GM10847 (cell line): ENCODE measurements around the gene TMEM144.

Experiments
- POLR2A ChIP-seq: IDR thresholded peaks from 2 replicates; pipeline ENCODE4 v1.6.1; 2011; ENCODE audit not compliant: insufficient read length; ENCODE audit errors: extremely low read depth

The TMEM144 gene

DNA sequence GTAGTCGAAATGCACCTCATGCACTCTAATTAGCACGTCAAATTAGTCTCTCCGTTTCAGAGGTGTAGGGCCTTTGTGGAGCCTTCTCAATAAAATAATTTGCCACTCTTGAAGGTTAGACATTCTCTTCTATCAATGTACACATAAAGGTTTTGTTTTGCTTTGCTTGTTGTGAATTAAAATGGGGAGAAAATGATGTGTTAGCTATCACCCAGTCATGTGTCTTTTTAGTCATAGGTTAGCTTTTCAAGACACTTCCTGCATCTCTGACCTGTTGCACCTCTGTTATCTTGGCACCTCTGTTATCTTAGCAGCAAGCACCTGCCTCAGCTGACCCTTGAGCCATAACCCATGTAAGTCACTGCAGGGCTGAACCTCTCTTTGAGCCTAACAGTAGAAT lies 936 bp downstream of the TMEM144 start:
- TF ChIP-seq POLR2A, result no peak

GRCh38 chr4:158213466-158213865 lies 3.2 kb downstream of the TMEM144 start:
- TF ChIP-seq POLR2A, result no peak

DNA sequence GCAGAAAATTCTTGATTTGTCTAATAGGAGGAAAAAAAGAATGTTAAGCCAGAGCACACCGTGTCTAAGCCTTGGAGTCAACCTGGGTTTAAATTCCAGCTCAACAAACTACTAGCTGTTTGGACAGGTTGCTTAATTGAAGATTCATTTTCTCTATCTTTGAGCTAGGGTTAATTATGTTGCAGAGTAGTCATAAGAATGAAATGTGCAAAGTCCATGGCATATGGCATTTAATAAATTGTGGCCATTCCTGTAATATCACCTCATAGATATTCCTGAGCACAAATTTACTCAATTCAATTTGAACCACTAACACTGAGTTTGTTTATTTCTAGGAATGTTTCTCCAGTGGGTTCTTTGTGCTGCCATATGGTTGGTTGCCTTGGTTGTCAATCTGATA lies 4.6 kb downstream of the TMEM144 start:
- no peak for TF ChIP-seq POLR2A

- TF ChIP-seq POLR2A, result no peak
Observed at GRCh38 chr4:158217763-158218162, 7.5 kb downstream of the TMEM144 start.

GRCh38 chr4:158219623-158220022 lies 9.3 kb downstream of the TMEM144 start:
- no peak for TF ChIP-seq POLR2A

GRCh38 chr4:158229768-158230167 lies 19.5 kb downstream of the TMEM144 start:
- TF ChIP-seq POLR2A, result no peak

DNA sequence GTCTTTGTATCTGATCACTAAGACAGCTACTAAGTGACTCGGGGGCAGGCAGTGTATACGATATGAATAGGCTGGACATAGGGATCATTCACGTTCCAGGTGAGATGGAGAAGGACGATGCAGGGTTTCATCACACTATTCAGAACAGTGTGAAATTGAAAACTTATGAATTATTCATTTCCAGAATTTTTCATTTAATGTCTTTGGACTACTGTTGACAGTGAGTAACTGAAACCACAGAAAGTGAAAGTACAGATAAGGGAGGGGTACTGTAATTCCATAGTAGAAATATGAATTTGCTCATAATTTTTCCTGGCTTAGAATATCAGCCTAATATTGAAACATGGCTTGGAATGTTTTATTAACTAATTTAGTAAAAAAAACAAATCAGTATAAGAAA lies 24.4 kb downstream of the TMEM144 start:
- no peak for TF ChIP-seq POLR2A

DNA sequence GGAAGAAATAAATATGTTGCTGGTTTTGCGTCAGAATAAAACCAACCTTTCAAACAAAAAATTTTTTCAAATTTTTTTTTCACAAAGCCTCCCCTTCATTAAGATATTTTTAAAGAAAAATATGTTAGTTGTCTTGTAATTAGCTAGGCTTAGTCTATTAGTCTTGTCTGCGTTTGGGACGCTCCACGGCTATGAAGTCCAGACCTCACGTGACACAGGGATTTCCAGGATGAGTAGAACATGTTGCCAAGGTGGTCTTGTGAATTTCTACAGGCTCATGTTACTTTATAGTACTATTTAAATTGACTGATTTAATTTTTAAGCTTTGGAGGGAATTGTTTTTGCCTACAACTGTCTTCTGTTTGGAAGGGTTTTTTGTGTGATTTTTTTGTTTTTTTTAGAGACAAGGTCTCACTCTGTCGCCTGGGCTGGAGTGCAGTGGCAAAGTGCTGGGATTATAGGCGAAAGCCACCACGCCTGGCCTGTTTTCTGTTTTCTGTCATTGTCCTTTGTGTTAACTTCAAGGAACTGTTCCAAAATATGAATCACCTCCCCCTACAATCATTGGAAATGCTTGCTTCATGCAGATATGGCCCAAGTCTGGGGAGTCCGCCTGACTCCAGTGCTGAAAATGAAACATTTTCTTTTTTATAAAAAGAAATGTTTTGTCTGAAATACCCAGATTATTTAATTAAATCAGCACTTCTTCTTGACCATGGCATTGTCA lies 26.2 kb downstream of the TMEM144 start:
- no peak for TF ChIP-seq POLR2A

GRCh38 chr4:158238575-158238974 lies 28.3 kb downstream of the TMEM144 start:
- TF ChIP-seq POLR2A, result no peak

GRCh38 chr4:158239196-158239595 lies 28.9 kb downstream of the TMEM144 start:
- TF ChIP-seq POLR2A, result no peak

DNA sequence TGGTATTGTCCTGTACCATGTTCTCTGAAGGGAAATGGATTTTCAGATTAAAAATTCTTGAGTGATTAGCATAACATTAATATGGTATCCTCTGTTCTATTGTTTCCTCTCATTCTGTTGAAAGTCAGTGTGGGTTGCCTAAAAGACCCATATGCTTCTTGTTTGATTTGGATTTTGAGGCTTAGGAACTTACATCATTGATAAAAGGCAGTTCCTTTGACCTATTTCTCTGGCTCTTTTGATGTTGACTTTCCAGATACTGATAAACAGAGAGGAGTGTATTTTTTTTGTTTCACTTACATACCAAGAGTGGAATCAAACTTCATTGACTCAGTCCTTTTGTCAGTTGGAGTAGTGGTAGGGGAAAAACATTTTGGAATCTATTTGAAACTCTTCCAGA lies 32.8 kb downstream of the TMEM144 start:
- no peak for TF ChIP-seq POLR2A

- TF ChIP-seq POLR2A, result no peak
Observed at GRCh38 chr4:158250321-158250720, 40.0 kb downstream of the TMEM144 start.

DNA sequence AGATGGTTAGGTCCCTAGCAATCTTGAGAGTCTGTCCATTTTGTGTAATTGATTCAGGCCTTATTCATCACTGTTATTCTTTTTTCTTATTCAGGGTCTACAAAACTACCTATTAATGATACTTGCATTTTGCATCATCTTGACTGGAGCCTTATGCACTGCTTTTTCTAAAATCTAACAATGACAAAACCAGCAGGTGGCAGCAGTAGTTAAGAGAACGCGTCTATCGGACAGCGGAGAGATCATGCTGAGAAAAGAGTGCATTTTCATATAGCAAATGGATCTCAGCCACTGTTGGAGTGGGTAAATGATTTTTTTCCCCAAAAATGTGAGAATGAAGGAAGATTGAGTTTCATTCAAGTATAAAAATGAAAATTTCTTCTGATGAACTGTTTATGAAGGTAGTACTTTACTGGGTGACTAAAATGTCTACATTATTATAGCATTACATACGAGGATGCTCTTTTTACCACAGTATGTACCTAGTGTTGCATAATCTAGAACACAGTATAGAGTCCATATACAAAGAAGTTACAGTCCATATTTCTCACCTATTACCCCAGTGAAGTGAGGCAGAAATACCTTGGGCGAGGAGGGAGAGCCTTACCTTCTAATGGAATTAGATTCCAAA lies 43.2 kb downstream of the TMEM144 start:
- no peak for TF ChIP-seq POLR2A

DNA sequence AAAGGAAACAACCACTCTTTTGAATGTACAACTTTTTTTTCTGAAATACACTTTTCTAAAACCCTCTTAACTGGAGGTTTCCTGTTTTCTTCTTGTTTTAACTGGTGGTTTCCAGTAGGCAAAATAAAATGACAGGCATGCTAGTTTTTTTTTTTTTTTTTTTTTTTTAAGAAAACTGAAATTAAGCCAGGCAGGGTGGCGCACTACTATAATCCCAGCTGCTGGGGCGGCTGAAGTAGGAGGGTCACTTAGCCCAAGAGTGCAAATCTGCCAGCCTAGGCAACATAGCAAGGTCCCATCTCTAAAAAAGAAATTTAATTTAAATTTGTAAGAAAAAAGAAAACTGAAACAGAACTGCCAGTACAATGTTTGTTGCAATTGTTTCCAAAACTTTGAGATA lies 44.0 kb downstream of the TMEM144 start:
- TF ChIP-seq POLR2A, result no peak

DNA sequence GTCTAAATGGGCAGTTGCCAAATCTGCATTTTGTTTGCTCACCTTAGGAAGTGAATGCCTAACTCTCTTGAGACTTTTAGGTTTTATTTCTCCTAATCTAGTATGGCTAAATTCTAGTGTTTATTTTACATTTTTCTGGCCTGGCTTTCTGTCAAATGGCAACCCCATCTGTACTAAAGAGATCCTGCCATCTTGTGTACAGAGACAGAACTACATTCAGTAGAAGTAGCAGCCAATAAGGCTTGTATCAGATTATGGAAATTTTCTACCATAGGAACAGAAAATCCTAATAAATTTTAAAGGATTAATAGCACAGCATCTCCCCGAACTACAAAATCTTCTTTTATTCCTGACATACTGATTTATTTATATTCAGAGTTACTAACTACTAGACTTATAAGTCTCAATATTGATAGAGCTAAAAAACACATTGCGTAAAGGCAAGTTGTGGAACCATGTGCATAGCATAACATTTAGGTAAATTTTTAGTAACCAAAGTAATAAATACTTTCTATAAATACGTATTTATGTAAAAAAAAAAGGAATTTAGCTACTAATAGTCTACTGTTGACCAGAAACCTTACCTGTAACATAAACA lies 45.5 kb downstream of the TMEM144 start:
- no peak for TF ChIP-seq POLR2A

- no peak for TF ChIP-seq POLR2A
Observed at GRCh38 chr4:158259955-158260575, 49.8 kb downstream of the TMEM144 start.
